Measurements from ENCODE around the gene HIP1R. TPM values are rescaled to one million over a fixed set of nuclear protein-coding genes. Genes with fewer than 3 reads are reported as not detected.
"Not testable (repeated sequence)": the region's sequence is repeated elsewhere in the genome, so short reads cannot be mapped to it uniquely, and the experiment has no call there.

The HIP1R gene
- total and polyA plus RNA-seq, 2 experiments from 2014 or later = 8.0 to 22.1 TPM

GRCh38 chr12:122876281-122876680 lies 41.0 kb downstream of the HIP1R start:
- not testable (repeated sequence) for H3K9me2 ChIP-seq (ENCODE audit: insufficient read depth); DNase-seq (ENCODE audit: low spot score); H3F3A ChIP-seq (replicated peaks; ENCODE audit: low read depth); H3K9me3 Mint-ChIP-seq; H3K4me3 Mint-ChIP-seq; ATAC-seq; H3K27ac Mint-ChIP-seq; H3K36me3 Mint-ChIP-seq (ENCODE audit: low read depth); H3K27ac ChIP-seq (ENCODE audit: low read depth); H3K4me3 ChIP-seq; H3K4me2 ChIP-seq; H2AFZ ChIP-seq; H3K36me3 ChIP-seq (ENCODE audit: insufficient read depth)
- peaks cover 94% of the 10 kb centered on the region for H3K27me3 Mint-ChIP-seq (ENCODE audit: insufficient read depth, low read depth, poor library complexity)
- Histone ChIP-seq H3K4me1 (ENCODE audit: insufficient read depth) (peaks cover 36% of the 10 kb centered on the region), H4K20me1 (replicated peaks; ENCODE audit: insufficient read depth) (peaks cover 73% of the 10 kb centered on the region), H3K27me3 (ENCODE audit: insufficient read depth) (peaks cover 98% of the 10 kb centered on the region), H3K79me2 (replicated peaks; ENCODE audit: insufficient read depth) (peaks cover 43% of the 10 kb centered on the region)
- peaks cover 49% of the 10 kb centered on the region for H3K4me1 Mint-ChIP-seq

DNA sequence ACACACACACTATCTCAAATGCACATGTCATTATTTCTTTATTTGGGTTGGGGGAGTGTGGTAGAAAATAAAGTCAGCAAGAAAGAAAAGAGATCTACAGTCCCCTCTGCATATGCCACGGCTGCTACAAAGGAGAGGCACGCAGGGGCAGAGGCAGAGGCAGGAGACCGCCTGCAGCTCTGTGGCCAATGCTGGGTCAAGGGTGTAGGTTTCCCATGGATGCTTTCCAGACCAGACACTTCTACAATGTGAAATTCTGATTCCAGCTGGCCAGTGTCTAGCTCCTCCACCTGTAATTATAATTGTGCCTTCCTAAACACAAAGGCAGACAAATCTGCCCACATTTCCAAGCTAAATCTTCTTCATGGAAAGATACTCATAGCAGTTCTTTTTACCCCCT lies 41.5 kb downstream of the HIP1R start:
- no peak overlapping the region for H3K4me3 ChIP-seq
- peaks cover 32% of the 10 kb centered on the region for H3K4me1 ChIP-seq (ENCODE audit: insufficient read depth)
- H3K4me1 Mint-ChIP-seq = peaks cover 48% of the 10 kb centered on the region
- DNase-seq (ENCODE audit: low spot score) = no peak
- H3K36me3 Mint-ChIP-seq (ENCODE audit: low read depth) = peaks cover 3% of the 10 kb centered on the region; the same call in 1 of the 3 replicates
- no peak for ATAC-seq
- H3F3A ChIP-seq (replicated peaks; ENCODE audit: low read depth) = peaks cover 5% of the 10 kb centered on the region; the same call in 1 of the 2 replicates
- peaks cover 48% of the 10 kb centered on the region for H3K79me2 ChIP-seq (replicated peaks; ENCODE audit: insufficient read depth)
- H3K27me3 ChIP-seq (ENCODE audit: insufficient read depth) = peaks cover 96% of the 10 kb centered on the region
- no peaks in the 10 kb centered on the region for H3K9me2 ChIP-seq (ENCODE audit: insufficient read depth)
- H3K27ac Mint-ChIP-seq = no peak overlapping the region
- H2AFZ ChIP-seq = no peak overlapping the region
- no peak overlapping the region for H3K27ac ChIP-seq (ENCODE audit: low read depth)
- H3K4me2 ChIP-seq = no peak overlapping the region
- peaks cover 72% of the 10 kb centered on the region for H4K20me1 ChIP-seq (replicated peaks; ENCODE audit: insufficient read depth)
- H3K27me3 Mint-ChIP-seq (ENCODE audit: insufficient read depth, low read depth, poor library complexity) = peaks cover 92% of the 10 kb centered on the region
- H3K36me3 ChIP-seq (ENCODE audit: insufficient read depth) = no peaks in the 10 kb centered on the region
- no peaks in the 10 kb centered on the region for H3K9me3 Mint-ChIP-seq
- H3K4me3 Mint-ChIP-seq = no peak overlapping the region
- TF ChIP-seq STAT1 (IDR thresholded peaks at IDR 0.05; ENCODE audit: unreplicated experiment) = no peak
- no peak for TF ChIP-seq CTCF (conservative IDR thresholded peaks at IDR 0.05; ENCODE audit: low read depth in 2 of 2)
- no peak for TF ChIP-seq EZH2phosphoT487 (IDR thresholded peaks at IDR 0.05; ENCODE audit: unreplicated experiment)
- TF ChIP-seq ZNF114 (CRISPR knock-in tag; IDR thresholded peaks at IDR 0.05) = no peak
- no peak for TF ChIP-seq NANOG (IDR thresholded peaks at IDR 0.05; ENCODE audit: borderline replicate concordance)
- TF ChIP-seq, protein P1, sequence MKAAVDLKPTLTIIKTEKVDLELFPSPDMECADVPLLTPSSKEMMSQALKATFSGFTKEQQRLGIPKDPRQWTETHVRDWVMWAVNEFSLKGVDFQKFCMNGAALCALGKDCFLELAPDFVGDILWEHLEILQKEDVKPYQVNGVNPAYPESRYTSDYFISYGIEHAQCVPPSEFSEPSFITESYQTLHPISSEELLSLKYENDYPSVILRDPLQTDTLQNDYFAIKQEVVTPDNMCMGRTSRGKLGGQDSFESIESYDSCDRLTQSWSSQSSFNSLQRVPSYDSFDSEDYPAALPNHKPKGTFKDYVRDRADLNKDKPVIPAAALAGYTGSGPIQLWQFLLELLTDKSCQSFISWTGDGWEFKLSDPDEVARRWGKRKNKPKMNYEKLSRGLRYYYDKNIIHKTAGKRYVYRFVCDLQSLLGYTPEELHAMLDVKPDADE (IDR thresholded peaks at IDR 0.05) = no peak
- TF ChIP-seq REST (IDR thresholded peaks at IDR 0.05; ENCODE audit: unreplicated experiment) = no peak
- no peak for TF ChIP-seq JUNB (IDR thresholded peaks at IDR 0.05; ENCODE audit: unreplicated experiment)
- no peak for TF ChIP-seq CREB1 (CRISPR knock-in tag; IDR thresholded peaks at IDR 0.05; ENCODE audit: low read depth)
- no peak for TF ChIP-seq EZH2 (IDR thresholded peaks at IDR 0.05; ENCODE audit: low read depth, unreplicated experiment)

All from GM23338 (cell line).